Esophagus squamous epithelium (tissue), 4 donors: ENCODE measurements around the gene ZNF783.

Experiments
- CTCF ChIP-seq, 6 experiments: fragments of 450-650 bp in 4 of 6; fragments of 200-600 bp in 2 of 6; sonication (generic) in 2 of 6; IDR thresholded peaks; one replicate each; pipeline ENCODE4 v1.5.1; 2016 to 2019; ENCODE audit warnings: antibody characterized with exemption in 6 of 6, mild to moderate bottlenecking in 4 of 6, moderate library complexity in 4 of 6
- POLR2A ChIP-seq, 4 donors: fragments of 450-650 bp; IDR thresholded peaks; one replicate each; pipeline ENCODE4 v1.6.1; 2017; ENCODE audit warnings: antibody characterized with exemption in 4 of 4, mild to moderate bottlenecking in 4 of 4, moderate library complexity in 3 of 4

GRCh38 chr7:149297034-149297755 lies 35.2 kb downstream of the ZNF783 start:
- no peak for TF ChIP-seq POLR2A (IDR thresholded peaks at IDR 0.05)
- TF ChIP-seq CTCF (IDR thresholded peaks at IDR 0.05): no peak
